ENCODE data around the gene FAM131C.
"Not testable (repeated sequence)": the region's sequence is repeated elsewhere in the genome, so short reads cannot be mapped to it uniquely, and the experiment has no call there.

FAM131C gene

GRCh38 chr1:16023050-16023653 is 50.3 kb downstream of the FAM131C start:
- no peak overlapping the region for H3K27ac ChIP-seq (ENCODE audit: low read depth, low read length)
- TF ChIP-seq EZH2phosphoT487 (conservative IDR thresholded peaks at IDR 0.05; ENCODE audit: low read length) (no peak), CTCF (IDR thresholded peaks at IDR 0.05; ENCODE audit: insufficient read depth, low read length, poor library complexity, severe bottlenecking) (no peak)
- no peaks in the 10 kb centered on the region for H3F3A ChIP-seq (ENCODE audit: insufficient read depth)
- H3K4me2 ChIP-seq (ENCODE audit: low read depth, low read length, poor library complexity, severe bottlenecking) = no peak overlapping the region
- no peaks in the 10 kb centered on the region for H3K27me3 ChIP-seq (ENCODE audit: low read length)
- no peaks in the 10 kb centered on the region for H3K9me3 ChIP-seq (ENCODE audit: insufficient read depth, low read length)
- no peaks in the 10 kb centered on the region for H3K79me2 ChIP-seq (ENCODE audit: insufficient read depth, low read length)
- H2AFZ ChIP-seq (ENCODE audit: low read depth, low read length, severe bottlenecking) = no peak overlapping the region
- H4K20me1 ChIP-seq (ENCODE audit: low read depth, low read length) = no peaks in the 10 kb centered on the region
- H3K9ac ChIP-seq (ENCODE audit: low read length) = no peak overlapping the region
- no peaks in the 10 kb centered on the region for H3K36me3 ChIP-seq (ENCODE audit: low read length)
- H3K4me3 ChIP-seq (ENCODE audit: insufficient read depth, low read length, poor library complexity, severe bottlenecking) = no peak overlapping the region
- H3K9me2 ChIP-seq (replicated peaks; ENCODE audit: insufficient read depth, low read length) = no peaks in the 10 kb centered on the region

GRCh38 chr1:16022393-16022792 is 51.1 kb downstream of the FAM131C start:
- Histone ChIP-seq H3K27me3 (ENCODE audit: low read length) (no peaks in the 10 kb centered on the region), H3K9ac (ENCODE audit: low read length) (no peak overlapping the region), H3K4me3 (ENCODE audit: insufficient read depth, low read length, poor library complexity, severe bottlenecking) (no peak overlapping the region), H2AFZ (ENCODE audit: low read depth, low read length, severe bottlenecking) (no peak overlapping the region), H3K9me3 (ENCODE audit: insufficient read depth, low read length) (no peaks in the 10 kb centered on the region), H3K9me2 (replicated peaks; ENCODE audit: insufficient read depth, low read length) (no peaks in the 10 kb centered on the region), H3K27ac (ENCODE audit: low read depth, low read length) (no peak overlapping the region), H3K79me2 (ENCODE audit: insufficient read depth, low read length) (no peaks in the 10 kb centered on the region), H3F3A (ENCODE audit: insufficient read depth) (no peaks in the 10 kb centered on the region), H4K20me1 (ENCODE audit: low read depth, low read length) (no peaks in the 10 kb centered on the region), H3K4me2 (ENCODE audit: low read depth, low read length, poor library complexity, severe bottlenecking) (no peak overlapping the region), H3K36me3 (ENCODE audit: low read length) (no peaks in the 10 kb centered on the region)
- TF ChIP-seq CTCF (IDR thresholded peaks at IDR 0.05; ENCODE audit: insufficient read depth, low read length, poor library complexity, severe bottlenecking) = no peak
- TF ChIP-seq EZH2phosphoT487 (conservative IDR thresholded peaks at IDR 0.05; ENCODE audit: low read length) = no peak

- H3K36me3 ChIP-seq (ENCODE audit: low read length) = no peaks in the 10 kb centered on the region
- H3K27ac ChIP-seq (ENCODE audit: low read depth, low read length) = no peak within 1 kb of the TSS
- no peaks in the 10 kb centered on the region for H4K20me1 ChIP-seq (ENCODE audit: low read depth, low read length)
- no peak within 1 kb of the TSS for H3K4me3 ChIP-seq (ENCODE audit: insufficient read depth, low read length, poor library complexity, severe bottlenecking)
- no peaks in the 10 kb centered on the region for H3K9me2 ChIP-seq (replicated peaks; ENCODE audit: insufficient read depth, low read length)
- no peak within 1 kb of the TSS for H2AFZ ChIP-seq (ENCODE audit: low read depth, low read length, severe bottlenecking)
- no peaks in the 10 kb centered on the region for H3F3A ChIP-seq (ENCODE audit: insufficient read depth)
- H3K9ac ChIP-seq (ENCODE audit: low read length) = no peak within 1 kb of the TSS
- H3K27me3 ChIP-seq (ENCODE audit: low read length) = no peaks in the 10 kb centered on the region
- TF ChIP-seq EZH2phosphoT487 (conservative IDR thresholded peaks at IDR 0.05; ENCODE audit: low read length) (no peak), CTCF (IDR thresholded peaks at IDR 0.05; ENCODE audit: insufficient read depth, low read length, poor library complexity, severe bottlenecking) (no peak)
- no peaks in the 10 kb centered on the region for H3K9me3 ChIP-seq (ENCODE audit: insufficient read depth, low read length)
- no peaks in the 10 kb centered on the region for H3K79me2 ChIP-seq (ENCODE audit: insufficient read depth, low read length)
- H3K4me2 ChIP-seq (ENCODE audit: low read depth, low read length, poor library complexity, severe bottlenecking) = no peak within 1 kb of the TSS
Measured at GRCh38 chr1:16021681-16022080, 51.8 kb downstream of the FAM131C start, which contains the start of gene CLCNKA. CLCNKA (plus strand) TSS chr1:16022036; CDS start chr1:16022620, 584 bp downstream.

GRCh38 chr1:16020878-16021277 is 52.6 kb downstream of the FAM131C start:
- not testable (repeated sequence) for H3K4me2 ChIP-seq (ENCODE audit: low read depth, low read length, poor library complexity, severe bottlenecking)

More at GRCh38 chr1:16020878-16021277, 52.6 kb downstream of the FAM131C start:
- not testable (repeated sequence) for H3K4me3 ChIP-seq (ENCODE audit: insufficient read depth, low read length, poor library complexity, severe bottlenecking); H4K20me1 ChIP-seq (ENCODE audit: low read depth, low read length); H2AFZ ChIP-seq (ENCODE audit: low read depth, low read length, severe bottlenecking); H3K27me3 ChIP-seq (ENCODE audit: low read length); H3K36me3 ChIP-seq (ENCODE audit: low read length); H3K9ac ChIP-seq (ENCODE audit: low read length); H3K79me2 ChIP-seq (ENCODE audit: insufficient read depth, low read length); H3K9me3 ChIP-seq (ENCODE audit: insufficient read depth, low read length); H3K9me2 ChIP-seq (replicated peaks; ENCODE audit: insufficient read depth, low read length); H3K27ac ChIP-seq (ENCODE audit: low read depth, low read length); H3F3A ChIP-seq (ENCODE audit: insufficient read depth)
